RWPE2 (cell line): ENCODE measurements around the gene WFIKKN1.
A peak's percentile ranks its signal among the peaks of the same experiment; 100 is the strongest.

Experiments used
- ATAC-seq: fragments of 200-7000 bp; cut with Tn5 transposase; 3 replicates; pipeline ENCODE4 v1.9.1; 2021; ENCODE audit warnings: low read depth
- DNase-seq: peaks from one replicate; pipeline ENCODE4 v3.0.0-alpha.2; 2020; ENCODE audit warnings: low spot score
- H3K27ac ChIP-seq: fragments of 450-650 bp; 2 replicates; pipeline ENCODE4 v1.5.1; 2017; ENCODE audit warnings: mild to moderate bottlenecking; ENCODE audit not compliant: poor library complexity, severe bottlenecking
- H3K27me3 ChIP-seq: fragments of 250-450 bp; sonication (Bioruptor Pico); 2 replicates; pipeline ENCODE4 v1.5.1; 2021; ENCODE audit warnings: mild to moderate bottlenecking, moderate library complexity; ENCODE audit not compliant: insufficient read depth, poor library complexity, severe bottlenecking
- H3K36me3 ChIP-seq: fragments of 250-450 bp; sonication (Bioruptor Pico); 2 replicates; pipeline ENCODE4 v1.5.1; 2020; ENCODE audit warnings: low read depth, mild to moderate bottlenecking, moderate library complexity
- H3K4me1 ChIP-seq: fragments of 250-450 bp; sonication (Bioruptor Pico); 2 replicates; pipeline ENCODE4 v1.5.1; 2021; ENCODE audit warnings: mild to moderate bottlenecking, moderate library complexity; ENCODE audit not compliant: insufficient read depth, poor library complexity, severe bottlenecking
- H3K4me3 ChIP-seq: fragments of 250-450 bp; sonication (Bioruptor Pico); 2 replicates; pipeline ENCODE4 v1.5.1; 2021; ENCODE audit warnings: mild to moderate bottlenecking, moderate library complexity; ENCODE audit not compliant: severe bottlenecking
- H3K9me3 ChIP-seq: fragments of 250-450 bp; sonication (Bioruptor Pico); 2 replicates; pipeline ENCODE4 v1.5.1; 2021; ENCODE audit warnings: mild to moderate bottlenecking, moderate library complexity; ENCODE audit not compliant: severe bottlenecking
- TF ChIP-seq, protein P1 (sequence below): fragments of 450-650 bp; IDR thresholded peaks from one replicate; pipeline ENCODE4 v1.5.1; 2017; ENCODE audit warnings: mild to moderate bottlenecking, moderate library complexity; ENCODE audit not compliant: poor library complexity, severe bottlenecking

WFIKKN1 gene

GRCh38 chr16:647173-647902 is 16.6 kb downstream of the WFIKKN1 start:
- TF ChIP-seq, protein P1, sequence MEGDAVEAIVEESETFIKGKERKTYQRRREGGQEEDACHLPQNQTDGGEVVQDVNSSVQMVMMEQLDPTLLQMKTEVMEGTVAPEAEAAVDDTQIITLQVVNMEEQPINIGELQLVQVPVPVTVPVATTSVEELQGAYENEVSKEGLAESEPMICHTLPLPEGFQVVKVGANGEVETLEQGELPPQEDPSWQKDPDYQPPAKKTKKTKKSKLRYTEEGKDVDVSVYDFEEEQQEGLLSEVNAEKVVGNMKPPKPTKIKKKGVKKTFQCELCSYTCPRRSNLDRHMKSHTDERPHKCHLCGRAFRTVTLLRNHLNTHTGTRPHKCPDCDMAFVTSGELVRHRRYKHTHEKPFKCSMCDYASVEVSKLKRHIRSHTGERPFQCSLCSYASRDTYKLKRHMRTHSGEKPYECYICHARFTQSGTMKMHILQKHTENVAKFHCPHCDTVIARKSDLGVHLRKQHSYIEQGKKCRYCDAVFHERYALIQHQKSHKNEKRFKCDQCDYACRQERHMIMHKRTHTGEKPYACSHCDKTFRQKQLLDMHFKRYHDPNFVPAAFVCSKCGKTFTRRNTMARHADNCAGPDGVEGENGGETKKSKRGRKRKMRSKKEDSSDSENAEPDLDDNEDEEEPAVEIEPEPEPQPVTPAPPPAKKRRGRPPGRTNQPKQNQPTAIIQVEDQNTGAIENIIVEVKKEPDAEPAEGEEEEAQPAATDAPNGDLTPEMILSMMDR: no peak
- peaks cover 18% of the 10 kb centered on the region for H3K4me1 ChIP-seq
- H3K27me3 ChIP-seq: no peaks in the 10 kb centered on the region
- no peak overlapping the region for H3K4me3 ChIP-seq
- H3K36me3 ChIP-seq: peaks cover 3% of the 10 kb centered on the region; the same call in 1 of the 2 replicates
- H3K27ac ChIP-seq: peak overlapping the region; percentile 79
- H3K9me3 ChIP-seq: no peaks in the 10 kb centered on the region
- DNase-seq: no peak
- ATAC-seq: no peak

DNA sequence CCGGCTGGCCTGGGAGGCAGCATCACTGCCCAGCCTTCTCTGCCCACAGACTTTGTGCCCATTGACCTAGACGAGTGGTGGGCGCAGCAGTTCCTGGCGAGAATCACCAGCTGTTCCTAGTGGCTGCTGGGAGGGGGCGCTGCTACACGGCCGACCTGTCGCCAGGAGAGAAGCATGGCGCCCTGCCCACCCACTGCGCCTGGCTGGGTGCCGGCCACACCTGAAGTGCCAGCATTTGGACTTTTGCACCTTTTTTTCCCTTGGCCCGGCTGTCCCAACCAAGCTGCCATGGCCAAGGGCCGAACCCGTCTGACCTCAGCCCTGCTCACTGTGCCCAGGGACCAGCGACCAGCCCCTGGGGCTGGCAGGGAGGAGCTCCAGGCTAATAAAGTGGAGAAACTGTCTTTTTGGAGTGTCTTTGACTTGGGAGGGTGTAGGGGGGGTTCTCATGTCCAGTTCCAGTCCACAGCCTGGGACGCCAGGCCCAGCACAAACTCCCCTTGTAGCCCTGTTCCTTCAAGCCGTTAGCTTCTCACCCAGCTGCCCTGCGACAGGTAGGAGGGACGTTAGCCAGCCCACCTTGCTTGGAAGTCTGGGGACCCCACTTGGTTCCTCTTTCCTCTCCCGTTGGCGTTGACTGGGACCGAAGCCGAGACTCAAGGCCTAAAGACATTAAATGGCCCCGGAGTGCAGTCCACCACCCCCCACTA is 17.4 kb downstream of the WFIKKN1 start:
- H3K9me3 ChIP-seq: no peaks in the 10 kb centered on the region
- H3K4me1 ChIP-seq: peaks cover 18% of the 10 kb centered on the region
- no peaks in the 10 kb centered on the region for H3K27me3 ChIP-seq
- H3K4me3 ChIP-seq: peak overlapping the region; percentile 70
- DNase-seq (no peak), ATAC-seq (peak; percentile 6)
- H3K27ac ChIP-seq: peak overlapping the region; percentile 79
- TF ChIP-seq, protein P1: peak; percentile 77
- H3K36me3 ChIP-seq: peaks cover 7% of the 10 kb centered on the region; the same call in 1 of the 2 replicates

- H3K4me3 ChIP-seq: peak within 1 kb of the TSS; percentile 70
- no peaks in the 10 kb centered on the region for H3K27me3 ChIP-seq
- DNase-seq: peak; percentile 92
- peaks cover 7% of the 10 kb centered on the region; the same call in 1 of the 2 replicates for H3K36me3 ChIP-seq
- no peaks in the 10 kb centered on the region for H3K9me3 ChIP-seq
- TF ChIP-seq, protein P1: no peak
- ATAC-seq: peak; percentile 69
- peak within 1 kb of the TSS; percentile 79 for H3K27ac ChIP-seq
- peaks cover 18% of the 10 kb centered on the region for H3K4me1 ChIP-seq
Measured at GRCh38 chr16:648781-649589, 18.2 kb downstream of the WFIKKN1 start, which contains the start of gene WDR90. TSS of gene WDR90 (plus strand) at chr16:649365. CDS start at chr16:649417, 52 bp downstream.

- Histone ChIP-seq H3K27me3 (no peaks in the 10 kb centered on the region), H3K4me3 (peak overlapping the region; percentile 70), H3K27ac (peak overlapping the region; percentile 79), H3K36me3 (peaks cover 9% of the 10 kb centered on the region; the same call in 1 of the 2 replicates), H3K4me1 (peaks cover 18% of the 10 kb centered on the region), H3K9me3 (no peaks in the 10 kb centered on the region)
- DNase-seq (no peak), ATAC-seq (no peak)
- TF ChIP-seq, protein P1: no peak
Measured at GRCh38 chr16:649631-650030, 18.8 kb downstream of the WFIKKN1 start.
